GM12891 (cell line): Measurements from ENCODE around the gene KCNIP1.

Experiments used
- POLR2A ChIP-seq: IDR thresholded peaks from 2 replicates; pipeline ENCODE4 v1.6.1; 2011; ENCODE audit warnings: low read depth, low read length, control low read depth
- POLR2AphosphoS5 ChIP-seq: IDR thresholded peaks from 2 replicates; pipeline ENCODE4 v1.6.1; 2011; ENCODE audit warnings: low read depth, low read length, control low read depth

DNA sequence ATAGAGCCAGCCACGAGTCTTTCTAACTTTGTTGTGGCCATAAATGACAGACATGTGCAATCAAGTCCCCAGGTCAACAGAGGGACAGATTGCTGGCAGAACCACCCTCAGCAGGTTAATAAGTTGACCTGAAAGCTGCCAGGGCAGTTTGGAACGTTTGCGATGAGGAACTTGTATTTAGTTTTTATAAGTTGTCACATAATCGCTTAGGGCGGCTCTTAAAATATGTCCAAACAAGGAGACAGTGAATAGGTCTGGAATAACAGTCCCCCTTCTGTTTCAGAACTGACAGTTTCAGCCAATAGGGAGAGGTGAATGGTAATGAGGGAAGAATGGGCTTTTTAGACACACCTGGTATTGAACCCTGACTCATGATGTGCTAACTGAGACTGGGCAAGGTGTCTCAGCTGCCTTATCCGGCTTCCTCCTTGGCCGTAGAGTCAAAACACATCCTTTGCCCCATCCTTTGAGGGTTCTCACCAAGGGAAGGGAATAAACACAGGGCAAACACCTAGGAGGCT, 246.2 kb downstream of the KCNIP1 start:
- no peak for TF ChIP-seq POLR2A
- TF ChIP-seq POLR2AphosphoS5: no peak
